ENCODE measurements around the gene IGFBP6.
"Not testable (repeated sequence)": the region's sequence is repeated elsewhere in the genome, so short reads cannot be mapped to it uniquely, and the experiment has no call there.

Gene IGFBP6

GRCh38 chr12:53071591-53072551 is 25.6 kb upstream of the IGFBP6 start:
- no peak for DNase-seq

- DNase-seq: no peak
These were observed 23.6 kb upstream of the IGFBP6 start for GRCh38 chr12:53073881-53074280.

- no peak for DNase-seq
These were observed 23.0 kb upstream of the IGFBP6 start for GRCh38 chr12:53074283-53074998.

GRCh38 chr12:53074999-53075370 is 22.5 kb upstream of the IGFBP6 start:
- no peak for DNase-seq

- DNase-seq: no peak
These were observed 21.0 kb upstream of the IGFBP6 start for GRCh38 chr12:53076461-53076860.

- no peak for DNase-seq
These were observed 20.4 kb upstream of the IGFBP6 start for GRCh38 chr12:53077030-53077429.

- DNase-seq: peak; percentile 31
These were observed 18.8 kb upstream of the IGFBP6 start for GRCh38 chr12:53078425-53079225.

GRCh38 chr12:53079226-53080117 is 18.0 kb upstream of the IGFBP6 start, which contains the start of gene SPRYD3:
Gene SPRYD3 (minus strand): TSS chr12:53079390. CDS start chr12:53079333, 57 bp downstream.
- DNase-seq: peak; percentile 94

GRCh38 chr12:53082637-53083175 is 14.8 kb upstream of the IGFBP6 start:
- no peak for DNase-seq

GRCh38 chr12:53086361-53086760 is 11.1 kb upstream of the IGFBP6 start:
- DNase-seq: no peak

GRCh38 chr12:53090105-53090504 is 7.4 kb upstream of the IGFBP6 start:
- DNase-seq: no peak

- DNase-seq: no peak
These were observed 6.9 kb upstream of the IGFBP6 start for GRCh38 chr12:53090554-53090953.

GRCh38 chr12:53091756-53092155 is 5.7 kb upstream of the IGFBP6 start:
- no peak for DNase-seq

GRCh38 chr12:53093777-53094393 is 3.6 kb upstream of the IGFBP6 start:
- DNase-seq: no peak

GRCh38 chr12:53094394-53094787 is 3.1 kb upstream of the IGFBP6 start:
- no peak for DNase-seq

- DNase-seq: not testable (repeated sequence)
These were observed 2.5 kb upstream of the IGFBP6 start for GRCh38 chr12:53094796-53095595.

GRCh38 chr12:53095596-53095895 is 1.9 kb upstream of the IGFBP6 start:
- not testable (repeated sequence) for DNase-seq

- no peak for DNase-seq
These were observed 1.3 kb upstream of the IGFBP6 start for GRCh38 chr12:53096089-53096741.

- DNase-seq: no peak
These were observed 708 bp upstream of the IGFBP6 start for GRCh38 chr12:53096759-53097158.

GRCh38 chr12:53097207-53097563 is 282 bp upstream of the IGFBP6 start:
- no peak for DNase-seq
